ENCODE data around the gene SLC35B4.
"Not testable (repeated sequence)": the region's sequence is repeated elsewhere in the genome, so short reads cannot be mapped to it uniquely, and the experiment has no call there.

SLC35B4 gene

DNA sequence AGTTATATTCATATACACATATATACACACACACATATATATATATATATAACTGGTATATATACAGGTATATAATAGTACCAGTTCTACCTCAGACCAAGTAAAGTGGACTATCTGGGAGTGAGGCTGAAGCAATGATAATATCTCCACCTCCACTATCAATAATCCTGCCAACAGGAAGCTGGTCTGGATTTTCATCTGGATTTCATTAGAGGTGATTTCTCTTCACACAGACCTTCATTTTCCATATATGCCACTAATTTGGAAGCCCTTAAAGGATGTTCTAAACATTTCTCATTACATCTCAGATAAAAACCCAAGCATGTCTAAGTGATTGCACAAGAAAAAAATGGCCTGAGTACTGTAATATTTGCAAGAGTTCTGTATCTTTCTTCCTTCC, 1.7 kb upstream of the SLC35B4 start:
- no peak for FAIRE-seq
- no peak for DNase-seq (ENCODE audit: insufficient read length, low spot score)
- TF ChIP-seq POLR2A (IDR thresholded peaks at IDR 0.05; ENCODE audit: low read depth, low read length) = no peak

- FAIRE-seq (no peak), DNase-seq (ENCODE audit: insufficient read length, low spot score) (no peak)
- no peak for TF ChIP-seq POLR2A (IDR thresholded peaks at IDR 0.05; ENCODE audit: low read depth, low read length)
Observed at GRCh38 chr7:134317434-134317833, 704 bp upstream of the SLC35B4 start.

DNA sequence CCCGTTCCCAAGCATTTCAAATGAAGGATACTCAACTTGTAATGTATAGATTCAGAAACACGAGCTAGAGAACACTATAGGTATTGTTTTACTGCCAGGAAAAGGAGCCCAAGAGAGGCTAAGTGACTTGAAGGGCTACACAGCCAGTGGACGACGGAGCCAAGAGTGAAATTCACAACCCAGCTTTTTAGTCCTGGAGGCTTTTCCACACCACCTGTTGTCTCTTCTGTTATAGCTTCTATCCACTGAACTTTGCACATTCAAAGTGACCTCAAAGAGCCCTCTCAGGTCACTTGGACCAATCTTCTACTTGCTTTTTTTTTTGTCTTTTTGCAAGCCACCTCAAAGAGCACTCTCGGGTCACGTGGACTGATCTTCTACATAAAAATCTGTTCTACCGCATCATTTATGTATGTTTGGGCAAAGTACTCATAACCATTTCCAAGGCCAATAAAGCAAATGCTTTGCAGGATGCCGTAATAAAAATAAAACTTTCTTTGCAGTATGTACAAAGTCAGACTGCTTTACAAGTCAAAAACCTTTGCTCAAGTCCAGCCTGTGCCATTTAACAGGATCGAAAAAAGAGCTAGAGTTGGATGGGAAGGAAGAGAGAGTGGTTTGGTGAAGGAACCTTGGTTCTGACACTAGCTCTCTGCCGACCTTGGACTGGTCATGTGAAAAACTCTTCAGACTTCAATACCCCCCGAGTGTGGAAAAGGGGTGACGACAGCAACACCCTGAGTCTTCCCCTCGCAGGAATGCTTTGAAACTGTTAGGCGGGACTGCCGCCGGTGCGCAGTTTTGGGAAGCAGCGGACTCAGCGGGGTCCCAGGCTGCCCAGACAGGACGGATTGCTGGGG, 821 bp downstream of the SLC35B4 start:
- peak; percentile 22 for DNase-seq (ENCODE audit: insufficient read length, low spot score)

GRCh38 chr7:134313543-134313942, 3.2 kb downstream of the SLC35B4 start:
- TF ChIP-seq POLR2A (IDR thresholded peaks at IDR 0.05; ENCODE audit: low read depth, low read length) = no peak
- DNase-seq (ENCODE audit: insufficient read length, low spot score) (no peak), FAIRE-seq (no peak)

More for the DNA sequence above, 821 bp downstream of the SLC35B4 start:
- FAIRE-seq = no peak
- TF ChIP-seq POLR2A (IDR thresholded peaks at IDR 0.05; ENCODE audit: low read depth, low read length) = no peak

DNA sequence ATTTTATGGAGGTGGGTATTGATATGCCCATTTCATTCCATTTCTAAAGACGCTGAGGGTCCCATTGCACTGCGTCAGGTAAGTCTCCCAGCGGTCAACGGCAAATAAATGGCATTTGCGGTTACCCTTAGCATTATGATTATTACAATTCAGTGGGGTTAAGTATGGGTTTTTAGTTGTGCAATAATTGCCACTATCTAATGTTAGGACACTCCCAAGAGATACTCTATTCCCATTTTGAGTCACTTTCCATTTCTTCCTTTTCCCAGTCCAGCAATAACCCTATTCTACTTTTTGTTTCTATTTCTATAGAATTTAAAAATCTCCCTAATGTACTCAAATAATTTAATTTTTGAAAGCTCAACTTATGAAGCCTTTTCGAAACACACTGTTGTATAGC, 4.0 kb downstream of the SLC35B4 start:
- TF ChIP-seq POLR2A (IDR thresholded peaks at IDR 0.05; ENCODE audit: low read depth, low read length) = no peak
- no peak for DNase-seq (ENCODE audit: insufficient read length, low spot score)
- FAIRE-seq = no peak

GRCh38 chr7:134311807-134312206, 4.9 kb downstream of the SLC35B4 start:
- DNase-seq (ENCODE audit: insufficient read length, low spot score) = no peak
- no peak for FAIRE-seq
- no peak for TF ChIP-seq POLR2A (IDR thresholded peaks at IDR 0.05; ENCODE audit: low read depth, low read length)

DNA sequence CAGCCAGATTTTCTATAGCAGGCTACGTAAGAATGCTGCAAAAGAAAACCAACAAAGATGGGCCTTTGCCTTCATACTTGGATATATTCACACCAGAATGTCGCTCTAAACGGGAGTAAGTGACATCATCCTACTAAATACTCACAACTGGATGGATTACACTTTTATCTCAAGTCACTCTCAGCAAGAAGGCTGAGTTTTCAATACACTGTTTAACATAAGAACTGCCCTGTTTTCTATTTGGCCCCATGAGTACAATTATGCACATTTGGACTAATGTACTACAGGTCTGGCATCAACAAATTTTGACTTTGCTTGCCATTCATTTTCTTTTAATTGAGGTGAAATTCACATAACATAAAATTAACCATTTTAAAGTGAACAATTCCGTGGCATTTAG, 8.2 kb downstream of the SLC35B4 start:
- DNase-seq (ENCODE audit: insufficient read length, low spot score) = no peak
- no peak for TF ChIP-seq POLR2A (IDR thresholded peaks at IDR 0.05; ENCODE audit: low read depth, low read length)
- no peak for FAIRE-seq

DNA sequence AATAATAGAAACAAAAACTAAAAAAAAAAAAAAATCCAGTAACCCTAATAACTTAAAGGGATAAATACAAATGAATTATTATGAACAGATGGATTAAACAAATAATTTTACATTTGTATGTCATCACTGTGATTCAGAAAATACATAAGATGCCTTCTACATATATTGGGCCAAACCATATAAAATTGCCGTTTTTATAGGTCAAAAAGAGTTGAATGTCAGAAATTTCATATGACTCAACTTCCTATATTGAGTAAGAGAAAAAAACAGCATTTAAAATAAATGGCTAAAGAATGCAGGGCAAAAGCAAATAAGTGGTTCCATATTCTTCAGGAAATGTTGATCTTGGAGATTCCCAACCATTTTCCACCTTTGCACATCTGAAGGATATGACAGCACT, 9.4 kb downstream of the SLC35B4 start:
- DNase-seq (ENCODE audit: insufficient read length, low spot score) = no peak
- TF ChIP-seq POLR2A (IDR thresholded peaks at IDR 0.05; ENCODE audit: low read depth, low read length) = no peak
- no peak for FAIRE-seq

- DNase-seq (ENCODE audit: insufficient read length, low spot score) (no peak), FAIRE-seq (no peak)
- TF ChIP-seq POLR2A (IDR thresholded peaks at IDR 0.05; ENCODE audit: low read depth, low read length) = no peak
Observed at GRCh38 chr7:134302120-134302519, 14.6 kb downstream of the SLC35B4 start.

GRCh38 chr7:134301592-134301991, 15.1 kb downstream of the SLC35B4 start:
- TF ChIP-seq POLR2A (IDR thresholded peaks at IDR 0.05; ENCODE audit: low read depth, low read length) = no peak
- DNase-seq (ENCODE audit: insufficient read length, low spot score) = no peak
- FAIRE-seq = no peak

GRCh38 chr7:134300988-134301387, 15.7 kb downstream of the SLC35B4 start:
- DNase-seq (ENCODE audit: insufficient read length, low spot score) (no peak), FAIRE-seq (no peak)
- no peak for TF ChIP-seq POLR2A (IDR thresholded peaks at IDR 0.05; ENCODE audit: low read depth, low read length)

GRCh38 chr7:134298902-134299683, 17.6 kb downstream of the SLC35B4 start:
- no peak for TF ChIP-seq POLR2A (IDR thresholded peaks at IDR 0.05; ENCODE audit: low read depth, low read length)
- no peak for DNase-seq (ENCODE audit: insufficient read length, low spot score)
- FAIRE-seq = no peak

- TF ChIP-seq POLR2A (IDR thresholded peaks at IDR 0.05; ENCODE audit: low read depth, low read length) = no peak
- DNase-seq (ENCODE audit: insufficient read length, low spot score) = no peak
- no peak for FAIRE-seq
Observed at GRCh38 chr7:134297489-134297888, 19.2 kb downstream of the SLC35B4 start.

DNA sequence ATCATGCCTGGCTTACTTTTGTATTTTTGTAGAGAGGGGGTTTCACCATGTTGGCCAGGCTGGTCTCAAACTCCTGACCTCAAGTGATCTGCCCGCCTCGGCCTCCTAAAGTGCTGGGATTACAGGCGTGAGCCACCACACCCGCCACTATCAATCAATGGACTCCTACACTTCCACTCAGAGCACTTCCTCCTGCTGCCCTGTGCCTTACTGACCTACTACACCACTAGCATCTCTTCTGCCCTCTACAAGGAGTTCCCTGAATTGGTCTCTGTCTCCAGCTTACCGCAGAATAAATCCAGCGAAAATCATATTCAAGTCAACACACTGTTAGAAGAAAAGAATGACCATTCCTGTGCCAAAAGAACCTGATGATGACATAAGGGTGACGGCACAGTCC, 20.7 kb downstream of the SLC35B4 start:
- DNase-seq (ENCODE audit: insufficient read length, low spot score); FAIRE-seq: not testable (repeated sequence)

All from H54 (cell line).